ENCODE measurements around the gene PSD4.

DNA sequence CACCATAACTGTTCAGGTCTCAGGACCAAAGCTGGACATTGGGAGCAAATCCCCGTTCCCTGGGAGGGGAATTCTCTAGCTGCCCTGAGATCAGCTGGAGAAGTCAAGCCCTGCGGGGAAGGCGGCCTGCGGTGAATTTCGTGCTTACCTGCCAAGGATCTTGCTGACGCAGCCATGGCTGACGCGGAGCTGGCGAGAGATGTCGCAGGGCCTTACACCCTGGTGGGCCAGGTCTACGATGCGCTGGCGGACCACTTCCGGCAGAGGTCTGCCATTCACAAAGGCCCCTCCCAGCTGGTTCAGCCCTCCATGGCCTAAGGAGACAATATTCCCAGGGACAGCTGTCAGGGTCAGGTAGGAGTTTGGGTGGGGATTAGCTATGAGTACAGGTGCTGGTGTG is 72.8 kb downstream of the PSD4 start:
- TF ChIP-seq, protein P1, sequence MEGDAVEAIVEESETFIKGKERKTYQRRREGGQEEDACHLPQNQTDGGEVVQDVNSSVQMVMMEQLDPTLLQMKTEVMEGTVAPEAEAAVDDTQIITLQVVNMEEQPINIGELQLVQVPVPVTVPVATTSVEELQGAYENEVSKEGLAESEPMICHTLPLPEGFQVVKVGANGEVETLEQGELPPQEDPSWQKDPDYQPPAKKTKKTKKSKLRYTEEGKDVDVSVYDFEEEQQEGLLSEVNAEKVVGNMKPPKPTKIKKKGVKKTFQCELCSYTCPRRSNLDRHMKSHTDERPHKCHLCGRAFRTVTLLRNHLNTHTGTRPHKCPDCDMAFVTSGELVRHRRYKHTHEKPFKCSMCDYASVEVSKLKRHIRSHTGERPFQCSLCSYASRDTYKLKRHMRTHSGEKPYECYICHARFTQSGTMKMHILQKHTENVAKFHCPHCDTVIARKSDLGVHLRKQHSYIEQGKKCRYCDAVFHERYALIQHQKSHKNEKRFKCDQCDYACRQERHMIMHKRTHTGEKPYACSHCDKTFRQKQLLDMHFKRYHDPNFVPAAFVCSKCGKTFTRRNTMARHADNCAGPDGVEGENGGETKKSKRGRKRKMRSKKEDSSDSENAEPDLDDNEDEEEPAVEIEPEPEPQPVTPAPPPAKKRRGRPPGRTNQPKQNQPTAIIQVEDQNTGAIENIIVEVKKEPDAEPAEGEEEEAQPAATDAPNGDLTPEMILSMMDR (IDR thresholded peaks at IDR 0.05 in 8 of 11, conservative IDR thresholded peaks at IDR 0.05 in 3 of 11), result no peak
- TF ChIP-seq POLR2A (IDR thresholded peaks at IDR 0.05), result no peak
- TF ChIP-seq POLR2AphosphoS5 (IDR thresholded peaks at IDR 0.05), result no peak
